Duodenal mucosa (tissue), 2 donors: ENCODE measurements around the gene MARCHF10.

Experiments
- H3K27ac ChIP-seq: one replicate; pipeline ENCODE4 v1.7.0; 2013; ENCODE audit warnings: low read depth, low read length
- H3K27me3 ChIP-seq, 2 donors: one replicate each; pipeline ENCODE4 v1.7.0; 2013; ENCODE audit warnings: low read length in 2 of 2, control low read depth in 1 of 2; ENCODE audit not compliant: insufficient read depth in 2 of 2, control insufficient read depth in 1 of 2
- H3K36me3 ChIP-seq, 2 donors: one replicate each; pipeline ENCODE4 v1.7.0; 2013; ENCODE audit warnings: low read length in 2 of 2, control low read depth in 1 of 2; ENCODE audit not compliant: insufficient read depth in 2 of 2, control insufficient read depth in 1 of 2
- H3K4me1 ChIP-seq, 2 donors: one replicate each; pipeline ENCODE4 v1.7.0; 2013; ENCODE audit warnings: low read length in 2 of 2, control low read depth in 1 of 2; ENCODE audit not compliant: insufficient read depth in 2 of 2, control insufficient read depth in 1 of 2
- H3K4me3 ChIP-seq, 2 donors: one replicate each; pipeline ENCODE4 v1.7.0; 2013; ENCODE audit warnings: low read length in 2 of 2, low read depth in 1 of 2
- H3K9ac ChIP-seq, 2 donors: one replicate each; pipeline ENCODE4 v1.7.0; 2013; ENCODE audit warnings: low read length in 2 of 2, low read depth in 1 of 2
- H3K9me3 ChIP-seq, 2 donors: one replicate each; pipeline ENCODE4 v1.7.0; 2013; ENCODE audit warnings: low read length in 2 of 2, control low read depth in 1 of 2; ENCODE audit not compliant: control insufficient read depth in 1 of 2

Gene MARCHF10

GRCh38 chr17:62674363-62674739 is 133.8 kb downstream of the MARCHF10 start:
- H3K27ac ChIP-seq = no peak overlapping the region
- no peak overlapping the region for H3K9ac ChIP-seq
- peaks cover 0 to 5% of the 10 kb centered on the region in 2 donors for H3K4me1 ChIP-seq

GRCh38 chr17:62673614-62674362 is 134.3 kb downstream of the MARCHF10 start:
- no peak overlapping the region for H3K27ac ChIP-seq
- H3K4me1 ChIP-seq = peaks cover 0 to 5% of the 10 kb centered on the region in 2 donors
- H3K9ac ChIP-seq = no peak overlapping the region
- no peak overlapping the region for H3K4me3 ChIP-seq
- H3K27me3 ChIP-seq = no peaks in the 10 kb centered on the region
- H3K36me3 ChIP-seq = no peaks in the 10 kb centered on the region
- H3K9me3 ChIP-seq = no peaks in the 10 kb centered on the region

More at GRCh38 chr17:62674363-62674739, 133.8 kb downstream of the MARCHF10 start:
- Histone ChIP-seq H3K4me3 (no peak overlapping the region), H3K9me3 (no peaks in the 10 kb centered on the region), H3K27me3 (no peaks in the 10 kb centered on the region), H3K36me3 (no peaks in the 10 kb centered on the region)

- Histone ChIP-seq H3K9ac (no peak overlapping the region), H3K27ac (no peak overlapping the region), H3K27me3 (no peaks in the 10 kb centered on the region), H3K36me3 (no peaks in the 10 kb centered on the region), H3K4me3 (no peak overlapping the region), H3K9me3 (no peaks in the 10 kb centered on the region), H3K4me1 (peaks cover 0 to 5% of the 10 kb centered on the region in 2 donors)
Observed at GRCh38 chr17:62672957-62673356, 135.2 kb downstream of the MARCHF10 start.

GRCh38 chr17:62671553-62671952 is 136.6 kb downstream of the MARCHF10 start:
- no peak overlapping the region for H3K4me3 ChIP-seq
- H3K36me3 ChIP-seq = no peaks in the 10 kb centered on the region
- H3K27ac ChIP-seq = no peak overlapping the region
- peaks cover 0 to 5% of the 10 kb centered on the region in 2 donors for H3K4me1 ChIP-seq
- H3K9ac ChIP-seq = no peak overlapping the region
- no peaks in the 10 kb centered on the region for H3K27me3 ChIP-seq
- H3K9me3 ChIP-seq = no peaks in the 10 kb centered on the region

GRCh38 chr17:62670202-62670821 is 137.8 kb downstream of the MARCHF10 start:
- H3K27me3 ChIP-seq = no peaks in the 10 kb centered on the region
- H3K4me3 ChIP-seq = no peak overlapping the region
- no peak overlapping the region for H3K27ac ChIP-seq
- no peak overlapping the region for H3K9ac ChIP-seq
- H3K9me3 ChIP-seq = no peaks in the 10 kb centered on the region
- no peaks in the 10 kb centered on the region for H3K36me3 ChIP-seq
- peaks cover 0 to 5% of the 10 kb centered on the region in 2 donors for H3K4me1 ChIP-seq

GRCh38 chr17:62668091-62668804 is 139.9 kb downstream of the MARCHF10 start:
- H3K36me3 ChIP-seq = no peaks in the 10 kb centered on the region
- H3K4me1 ChIP-seq = peaks cover 0 to 5% of the 10 kb centered on the region in 2 donors
- H3K9ac ChIP-seq = no peak overlapping the region
- H3K9me3 ChIP-seq = no peaks in the 10 kb centered on the region
- no peaks in the 10 kb centered on the region for H3K27me3 ChIP-seq
- H3K27ac ChIP-seq = no peak overlapping the region
- no peak overlapping the region for H3K4me3 ChIP-seq

- Histone ChIP-seq H3K27me3 (no peaks in the 10 kb centered on the region), H3K9me3 (no peaks in the 10 kb centered on the region), H3K4me1 (peaks cover 0 to 5% of the 10 kb centered on the region in 2 donors), H3K27ac (no peak overlapping the region), H3K9ac (no peak overlapping the region), H3K36me3 (no peaks in the 10 kb centered on the region), H3K4me3 (no peak overlapping the region)
Observed at GRCh38 chr17:62666801-62667591, 141.1 kb downstream of the MARCHF10 start.

- no peaks in the 10 kb centered on the region for H3K9me3 ChIP-seq
- no peak overlapping the region for H3K9ac ChIP-seq
- no peak overlapping the region for H3K27ac ChIP-seq
- no peak overlapping the region for H3K4me3 ChIP-seq
- no peaks in the 10 kb centered on the region for H3K27me3 ChIP-seq
- no peaks in the 10 kb centered on the region for H3K4me1 ChIP-seq
- H3K36me3 ChIP-seq = no peaks in the 10 kb centered on the region
Observed at GRCh38 chr17:62666061-62666800, 141.9 kb downstream of the MARCHF10 start.

GRCh38 chr17:62665599-62665998 is 142.5 kb downstream of the MARCHF10 start:
- Histone ChIP-seq H3K9ac (no peak overlapping the region), H3K27me3 (no peaks in the 10 kb centered on the region), H3K27ac (no peak overlapping the region), H3K4me1 (no peaks in the 10 kb centered on the region), H3K4me3 (no peak overlapping the region), H3K9me3 (peaks cover 0 to 4% of the 10 kb centered on the region in 2 donors), H3K36me3 (no peaks in the 10 kb centered on the region)
